HG02571 (cell line): ENCODE data around the gene SPDYE6.
A peak's percentile ranks its signal among the peaks of the same experiment; 100 is the strongest.
"Not testable (repeated sequence)": the region's sequence is repeated elsewhere in the genome, so short reads cannot be mapped to it uniquely, and the experiment has no call there.

Experiments used
- ATAC-seq: cut with Tn5 transposase; IDR thresholded peaks from one replicate; pipeline ENCODE4 v1.9.1; 2021; ENCODE audit warnings: mild to moderate bottlenecking, moderate library complexity; ENCODE audit not compliant: unreplicated experiment

The SPDYE6 gene, protein sequence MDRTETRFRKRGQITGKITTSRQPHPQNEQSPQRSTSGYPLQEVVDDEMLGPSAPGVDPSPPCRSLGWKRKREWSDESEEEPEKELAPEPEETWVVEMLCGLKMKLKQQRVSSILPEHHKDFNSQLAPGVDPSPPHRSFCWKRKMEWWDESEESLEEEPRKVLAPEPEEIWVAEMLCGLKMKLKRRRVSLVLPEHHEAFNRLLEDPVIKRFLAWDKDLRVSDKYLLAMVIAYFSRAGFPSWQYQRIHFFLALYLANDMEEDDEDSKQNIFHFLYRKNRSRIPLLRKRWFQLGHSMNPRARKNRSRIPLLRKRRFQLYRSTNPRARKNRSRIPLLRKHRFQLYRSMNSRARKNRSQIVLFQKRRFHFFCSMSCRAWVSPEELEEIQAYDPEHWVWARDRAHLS

DNA sequence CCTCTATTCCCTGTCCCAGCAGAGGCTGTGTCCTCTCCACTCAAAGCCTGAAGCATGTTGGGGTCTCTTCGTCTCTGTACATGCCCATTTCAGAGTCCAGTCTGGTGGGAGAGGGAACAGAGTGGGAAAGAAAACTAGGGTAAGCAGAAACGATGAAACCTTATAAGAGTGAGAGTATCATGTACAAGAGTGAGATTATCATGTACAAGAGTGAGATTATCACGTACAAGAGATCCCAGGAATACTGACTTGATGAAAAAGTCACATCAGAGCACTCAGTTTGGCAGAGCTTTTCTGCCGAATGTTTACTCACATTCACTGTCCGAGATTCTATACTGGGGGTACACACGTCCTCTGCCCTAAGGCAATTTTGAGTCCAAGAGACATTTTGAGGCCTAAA is at the start of gene SPDYE6:
SPDYE6 (minus strand) TSS at position 101 of the 400 bp plus-strand sequence. CDS start 421 bp downstream, outside the sequence.
- ATAC-seq, result not testable (repeated sequence)

DNA sequence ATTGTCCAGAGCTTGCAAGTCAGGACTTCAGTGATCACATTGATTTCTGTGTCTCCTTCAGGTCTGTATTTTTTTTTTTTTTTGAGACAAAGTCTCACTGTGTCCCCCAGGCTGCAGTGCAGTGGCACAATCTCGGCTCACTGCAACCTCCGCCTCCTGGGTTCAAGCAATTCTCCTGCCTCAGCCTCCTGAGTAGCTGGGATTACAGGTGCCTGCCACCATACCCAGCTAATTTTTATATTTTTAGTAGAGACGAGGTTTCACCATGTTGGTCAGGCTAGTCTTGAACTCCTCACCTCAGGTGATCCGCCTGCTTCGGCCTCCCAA is 48.6 kb upstream of the SPDYE6 start:
- ATAC-seq, result not testable (repeated sequence)

DNA sequence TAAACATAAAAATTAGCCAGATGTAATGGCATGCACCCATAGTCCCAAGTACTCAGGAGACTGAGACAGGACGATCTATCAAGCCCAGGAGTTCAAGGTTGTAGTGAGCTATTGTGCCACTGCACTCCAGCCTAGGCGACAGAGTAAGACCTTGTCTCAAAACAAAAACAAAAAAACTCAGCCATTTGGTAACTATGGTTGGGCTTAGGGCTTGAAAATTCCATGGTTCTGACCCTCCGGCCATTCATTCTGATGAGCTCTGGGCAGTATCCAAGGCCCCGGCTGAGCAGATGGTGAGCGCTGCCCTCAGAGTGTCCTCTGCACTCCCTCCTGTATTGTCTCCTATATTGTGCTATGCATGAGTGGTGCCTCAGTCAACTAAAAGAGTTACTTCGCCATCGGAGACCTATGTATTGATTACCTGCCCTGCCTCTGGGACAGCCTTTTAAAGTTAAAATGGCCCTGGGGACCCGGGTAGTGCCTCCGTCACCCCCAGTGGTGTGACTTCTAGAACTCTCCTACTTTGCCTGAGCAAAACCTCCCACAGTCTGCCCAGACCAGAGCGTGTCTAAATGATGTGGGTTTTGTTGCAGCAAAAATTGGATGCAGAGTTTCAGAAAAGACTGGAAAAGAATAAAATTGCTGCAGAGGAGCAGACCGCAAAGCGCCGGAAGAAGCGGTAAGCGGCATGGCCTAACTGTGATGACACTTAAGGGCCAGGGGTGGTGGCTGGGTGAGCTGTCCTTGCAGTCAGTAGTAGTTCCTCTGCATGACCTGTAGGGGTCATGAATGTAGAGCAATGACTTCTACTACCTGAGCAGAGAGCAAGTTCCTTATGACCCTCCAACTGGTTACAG is 48.0 kb upstream of the SPDYE6 start:
- peak; percentile 82 for ATAC-seq

DNA sequence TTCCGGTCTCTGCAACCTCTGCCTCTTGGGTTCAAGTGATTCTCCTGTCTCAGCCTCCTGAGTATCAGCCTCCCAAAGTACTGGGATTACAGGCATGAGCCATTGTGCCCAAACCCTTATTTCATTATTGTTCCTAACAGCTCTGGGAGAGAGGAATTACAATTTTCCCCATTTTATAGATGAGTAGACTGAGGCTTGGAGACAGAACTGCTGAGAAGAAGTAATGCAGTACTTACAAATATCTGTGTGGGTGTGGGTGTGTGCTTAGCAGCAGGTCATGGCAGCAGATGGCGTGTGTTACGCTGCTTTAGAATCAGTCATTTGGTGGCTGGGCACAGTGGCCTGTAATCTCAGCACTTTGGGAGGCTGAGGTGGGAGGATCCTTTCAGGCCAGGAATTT is 47.3 kb upstream of the SPDYE6 start:
- no peak for ATAC-seq

DNA sequence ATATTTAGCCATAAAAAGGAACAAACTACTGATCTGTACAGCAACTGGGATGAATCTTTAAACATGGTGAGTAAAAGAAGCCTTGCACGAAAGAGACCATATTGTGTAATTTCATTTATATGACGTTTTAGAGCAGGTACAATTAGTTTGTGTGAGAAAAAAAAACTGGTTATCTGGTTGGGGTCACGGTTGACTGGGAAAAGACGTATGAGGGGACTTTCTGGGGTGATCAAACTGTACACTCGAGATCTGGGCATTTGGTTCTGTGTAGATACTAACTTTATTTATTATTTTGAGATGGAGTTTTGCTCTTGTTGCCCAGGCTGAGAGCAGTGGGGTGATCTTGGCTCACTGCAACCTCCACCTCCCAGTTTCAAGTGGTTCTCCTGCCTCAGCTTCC is 44.1 kb upstream of the SPDYE6 start:
- no peak for ATAC-seq

DNA sequence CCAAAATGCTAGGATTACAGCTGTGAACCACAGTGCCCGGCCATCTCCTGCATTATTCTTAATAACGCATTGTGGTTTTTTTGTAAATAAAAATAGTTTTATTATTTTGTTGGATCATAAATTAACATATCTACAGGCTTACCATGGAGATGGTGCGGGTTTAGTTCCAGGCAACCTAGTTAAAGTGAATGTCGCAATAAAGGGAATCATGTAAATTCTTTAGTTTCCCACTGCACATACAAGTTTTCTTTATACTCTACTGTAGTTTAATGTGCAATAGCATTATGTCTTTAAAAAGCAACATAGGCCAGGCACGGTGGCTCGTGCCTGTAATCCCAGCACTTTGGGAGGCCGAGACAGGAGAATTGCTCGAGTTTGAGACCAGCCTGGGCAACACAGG is 42.3 kb upstream of the SPDYE6 start:
- no peak for ATAC-seq

DNA sequence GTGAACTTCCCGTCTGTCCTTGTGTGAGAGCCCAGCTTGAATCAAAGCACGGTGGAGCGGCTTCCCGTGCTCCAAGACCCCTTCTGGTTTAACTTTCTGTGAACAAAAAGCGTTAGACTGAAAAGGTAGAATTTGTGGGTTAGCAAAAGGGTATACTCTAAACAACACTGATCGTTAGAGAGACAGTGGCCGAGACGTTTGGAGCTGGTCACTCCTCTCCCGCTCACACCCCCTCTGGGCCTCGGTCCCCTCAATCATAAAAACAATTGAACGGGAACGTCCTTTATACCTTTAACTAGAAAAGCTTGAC is 40.4 kb upstream of the SPDYE6 start:
- peak; percentile 7 for ATAC-seq

DNA sequence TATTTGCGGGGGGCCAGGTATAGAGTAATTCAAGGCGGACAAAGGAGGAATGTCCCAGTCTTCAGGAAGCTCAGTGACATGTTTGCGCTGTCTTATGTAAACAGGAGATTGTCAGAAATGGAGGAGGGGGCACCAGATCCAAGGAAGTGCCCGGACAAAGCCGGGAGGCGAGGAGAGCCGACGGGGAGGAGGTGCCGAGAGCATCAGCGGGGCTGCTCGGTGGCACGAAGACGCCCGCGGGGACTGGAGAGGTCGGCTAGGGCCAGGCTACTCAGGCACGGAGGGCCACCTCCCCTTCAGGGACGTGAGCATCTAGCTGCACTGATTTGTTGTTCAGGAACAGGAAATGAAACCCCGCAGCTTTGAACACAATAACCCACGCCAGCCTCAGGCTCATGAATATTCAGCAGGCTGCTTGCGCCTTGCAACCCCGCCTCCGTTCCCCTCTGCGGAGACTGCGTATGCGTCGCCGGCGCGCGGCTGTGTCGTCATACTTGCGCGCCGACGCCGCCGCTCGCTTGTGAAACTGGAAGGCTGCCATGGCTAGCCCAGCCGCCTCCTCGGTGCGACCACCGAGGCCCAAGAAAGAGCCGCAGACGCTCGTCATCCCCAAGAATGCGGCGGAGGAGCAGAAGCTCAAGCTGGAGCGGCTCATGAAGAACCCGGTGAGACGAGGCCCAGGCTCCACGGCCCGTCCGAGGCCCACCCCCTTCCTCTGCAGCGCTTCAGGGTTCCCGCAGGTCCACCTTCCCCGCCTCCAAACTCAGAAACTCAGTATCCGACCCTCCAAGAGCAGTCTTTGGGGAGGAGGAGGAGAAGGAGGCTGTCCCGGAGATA is 39.8 kb upstream of the SPDYE6 start, which contains the start of gene PRKRIP1:
PRKRIP1 (plus strand) TSS at position 491 of the 837 bp plus-strand sequence; CDS start at position 540, 49 bp downstream.
- peak; percentile 94 for ATAC-seq

DNA sequence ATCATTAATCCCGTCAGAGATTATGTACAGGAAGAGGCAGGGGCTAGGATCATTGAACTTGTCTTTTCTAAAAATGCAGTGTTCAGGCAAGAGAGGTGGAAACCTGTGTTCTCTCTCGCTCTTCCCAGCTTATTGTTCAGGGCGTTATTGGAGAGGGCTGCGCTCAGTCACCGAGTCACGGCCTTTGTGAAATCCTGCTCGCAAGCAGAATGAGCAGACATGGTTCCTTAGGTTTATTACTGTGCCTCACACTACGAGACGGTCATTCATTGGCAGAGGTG is 39.3 kb upstream of the SPDYE6 start:
- ATAC-seq, result no peak

DNA sequence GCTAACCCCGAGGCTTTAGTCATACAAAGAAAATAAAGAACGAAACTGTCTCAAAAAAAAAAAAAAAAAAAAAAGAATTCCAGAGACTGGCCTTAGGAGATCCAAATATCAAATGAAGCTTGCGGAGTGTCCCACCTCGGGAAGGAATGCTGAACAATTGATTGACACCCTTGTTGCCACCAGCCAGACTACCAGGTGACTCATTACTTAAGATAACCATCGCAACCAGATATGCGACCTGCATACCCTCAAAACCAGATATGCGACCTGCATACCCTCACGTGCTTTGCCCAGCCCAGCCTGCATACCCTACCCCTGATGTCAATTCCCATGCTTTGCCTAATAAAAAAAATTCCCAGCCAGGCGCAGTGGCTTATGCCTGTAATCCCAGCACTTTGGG is 37.2 kb upstream of the SPDYE6 start:
- no peak for ATAC-seq

DNA sequence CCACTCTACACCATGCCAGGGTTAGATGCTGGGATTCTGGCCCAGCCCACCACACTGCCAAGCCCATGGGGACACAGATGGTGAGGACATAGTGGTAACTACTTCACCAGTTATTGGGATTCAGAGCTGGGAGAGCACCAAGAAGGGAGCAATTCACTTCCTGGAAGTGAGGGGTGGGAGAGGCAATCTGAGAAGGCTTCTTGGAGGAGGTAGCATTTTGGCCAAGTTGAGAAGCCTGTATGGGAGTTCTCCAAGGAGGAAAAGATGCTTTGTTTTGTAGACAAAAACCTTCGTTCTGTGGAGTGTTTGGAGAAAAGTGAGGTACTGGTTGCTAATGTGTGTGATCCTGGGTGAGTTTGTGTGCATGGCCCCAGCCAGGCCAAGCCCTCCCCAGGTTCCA is 36.1 kb upstream of the SPDYE6 start:
- no peak for ATAC-seq

DNA sequence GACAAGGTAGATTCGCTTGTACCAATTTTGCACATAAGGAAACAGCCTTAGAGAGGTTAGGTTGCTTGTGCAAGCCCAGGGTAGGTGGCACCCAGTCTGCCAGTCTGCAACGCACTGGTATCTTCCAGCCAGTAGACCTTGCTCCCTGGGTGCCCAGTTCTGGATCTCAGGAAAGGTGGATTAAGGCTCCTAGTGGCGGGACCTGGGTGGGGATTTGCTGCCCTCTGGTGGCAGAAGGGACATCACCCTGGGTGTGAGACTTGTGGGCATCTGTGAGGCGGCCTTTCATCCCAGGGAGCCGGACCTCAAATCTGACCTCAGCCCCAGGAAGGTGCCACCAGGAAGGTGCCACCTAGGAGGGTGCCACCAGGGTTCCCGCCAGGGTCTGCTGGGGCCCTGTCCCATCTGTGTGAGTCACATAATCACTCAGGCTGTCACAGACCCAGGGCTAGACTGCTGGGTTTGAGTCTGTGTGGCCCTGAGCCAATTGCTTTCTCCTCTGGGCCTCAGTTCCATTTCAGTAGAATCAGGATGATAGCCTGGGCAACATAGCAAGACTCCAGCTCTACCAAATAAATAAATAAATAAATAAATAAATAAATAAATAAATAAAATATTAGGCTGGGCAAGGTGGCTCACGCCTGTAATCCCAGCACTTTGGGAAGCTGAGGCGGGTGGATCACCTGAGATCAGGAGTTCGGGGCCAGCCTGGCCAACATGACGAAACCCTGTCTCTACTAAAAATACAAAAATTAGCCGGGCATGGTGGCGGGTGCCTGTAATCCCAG is 34.6 kb upstream of the SPDYE6 start:
- no peak for ATAC-seq

DNA sequence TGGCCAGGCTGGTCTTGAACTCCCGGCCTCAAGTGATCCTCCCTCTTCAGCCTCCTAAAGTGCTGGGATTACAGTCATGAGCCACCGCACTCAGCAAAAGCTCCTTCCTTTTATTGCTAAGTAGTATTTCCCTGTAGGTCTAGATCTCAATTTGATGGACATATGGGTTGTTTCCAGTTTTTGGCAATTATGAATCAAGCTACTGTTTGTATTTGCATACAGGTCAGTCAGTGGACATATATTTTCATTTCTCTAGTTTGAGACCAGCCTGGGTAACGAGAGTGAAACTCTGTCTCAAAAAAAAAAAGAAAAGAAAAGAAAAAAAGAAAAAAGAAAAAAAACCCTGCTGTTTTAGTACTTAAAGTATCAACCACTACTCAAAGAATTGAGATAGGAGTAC is 33.6 kb upstream of the SPDYE6 start:
- peak; percentile 49 for ATAC-seq

DNA sequence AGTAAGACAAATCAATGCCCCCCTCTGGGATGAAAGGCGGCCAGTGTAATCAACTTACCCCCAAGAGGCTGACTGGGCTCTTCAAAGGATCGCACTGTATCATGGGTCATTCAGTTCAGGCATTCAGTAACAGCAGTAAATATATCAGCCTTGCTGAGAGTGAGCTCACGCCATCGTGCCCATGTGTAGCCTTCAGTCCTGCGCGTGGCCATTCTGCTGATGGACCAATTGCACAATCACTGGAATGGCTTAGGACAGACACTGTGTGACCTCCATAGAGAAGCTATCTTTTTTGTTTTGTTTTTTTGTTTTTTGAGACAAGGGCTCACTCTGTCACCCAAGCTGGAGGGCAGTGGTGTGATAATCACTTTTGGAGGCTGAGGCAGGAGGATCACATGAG is 30.8 kb upstream of the SPDYE6 start:
- no peak for ATAC-seq

DNA sequence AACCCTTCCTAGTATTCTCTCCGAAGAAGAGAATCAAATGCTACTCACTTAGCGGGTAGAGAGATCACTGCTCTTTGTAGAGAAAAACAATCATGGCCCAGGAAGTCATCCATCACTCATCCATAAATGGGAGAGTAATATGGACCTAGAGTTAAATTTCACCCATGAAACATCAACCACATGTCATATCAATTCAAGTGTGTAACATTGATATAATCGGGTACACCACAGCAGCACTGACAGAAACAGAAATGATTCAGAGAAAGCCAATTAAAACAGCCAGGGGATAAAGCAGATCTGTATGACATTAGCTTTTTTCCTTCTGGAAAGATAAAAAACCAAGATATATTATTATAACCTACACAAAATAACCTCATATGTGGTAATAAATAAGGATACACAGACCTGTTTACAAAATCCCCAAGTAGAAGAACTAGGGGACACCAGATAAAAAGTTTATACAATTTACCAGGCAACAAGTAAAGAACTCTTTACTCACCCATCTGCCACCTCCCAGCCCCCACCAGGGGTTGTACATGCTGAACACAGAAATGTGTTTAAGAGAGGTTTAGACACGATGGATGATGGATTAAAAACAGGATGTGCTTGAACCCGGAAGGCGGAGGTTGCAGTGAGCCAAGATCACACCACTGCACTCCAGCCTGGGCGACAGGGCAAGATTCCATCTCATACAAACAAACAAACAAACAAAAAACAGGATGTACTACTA is 25.6 kb upstream of the SPDYE6 start:
- ATAC-seq, result not testable (repeated sequence)

DNA sequence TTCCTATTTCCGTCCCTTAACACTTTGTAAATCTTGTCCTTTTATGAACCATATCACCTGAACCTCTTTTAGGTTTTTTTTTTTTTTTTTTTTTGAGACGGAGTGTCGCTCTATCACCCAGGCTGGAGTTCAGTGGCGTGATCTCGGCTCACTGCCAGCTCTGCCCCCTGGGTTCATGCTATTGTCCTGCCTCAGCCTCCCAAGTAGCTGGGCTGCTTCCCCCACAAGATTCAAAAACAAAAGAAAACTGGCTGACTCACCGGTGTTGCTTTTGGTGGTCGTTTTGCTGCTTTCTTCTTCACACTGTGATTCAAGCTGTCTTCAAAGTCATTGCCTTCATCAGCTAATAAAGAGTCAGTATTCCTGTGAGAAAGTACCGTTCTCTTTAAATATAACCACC is 24.6 kb upstream of the SPDYE6 start:
- not testable (repeated sequence) for ATAC-seq

DNA sequence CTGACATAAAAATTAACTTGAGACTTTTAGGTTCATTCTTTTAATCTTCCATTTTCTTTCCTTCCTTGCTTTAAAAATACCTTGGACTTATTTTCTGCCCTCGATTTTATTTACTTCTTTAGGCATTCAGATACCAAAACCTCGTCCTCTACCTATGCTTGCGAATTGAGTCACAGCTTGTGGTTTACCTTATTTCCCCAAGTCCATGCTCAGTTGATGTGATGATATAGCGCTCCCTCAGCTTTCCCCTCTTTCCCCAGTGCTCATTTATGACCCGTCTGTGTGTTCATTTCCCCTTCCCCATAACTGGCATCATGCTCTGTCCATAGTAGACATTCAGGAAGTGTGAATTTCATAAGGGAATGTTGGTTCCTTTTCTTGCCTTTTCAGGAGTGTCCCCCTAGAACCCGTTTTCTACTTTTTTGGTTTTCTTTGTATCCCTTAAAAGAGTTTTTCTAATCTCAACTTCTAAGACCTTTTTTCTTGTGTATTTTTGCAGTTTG is 20.8 kb upstream of the SPDYE6 start:
- no peak for ATAC-seq

DNA sequence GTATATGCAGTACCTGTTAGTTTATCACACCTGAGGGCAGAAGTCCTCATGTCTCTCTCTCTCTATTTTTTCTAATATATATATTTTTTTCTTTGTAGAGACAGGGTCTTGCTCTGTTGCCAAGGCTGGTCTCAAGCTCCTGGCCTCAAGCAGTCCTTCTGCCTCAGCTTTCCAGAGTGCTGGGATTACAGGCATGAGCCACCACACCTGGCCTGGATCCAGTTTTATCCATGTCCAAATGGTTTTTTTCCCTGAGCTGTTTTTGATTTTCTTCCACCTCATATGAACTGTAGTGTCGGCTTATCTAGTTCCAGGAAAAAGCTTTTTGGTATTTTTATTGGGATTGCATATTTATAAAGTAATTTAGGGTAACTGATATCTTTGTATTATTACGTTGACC is 16.6 kb upstream of the SPDYE6 start:
- ATAC-seq, result not testable (repeated sequence)

DNA sequence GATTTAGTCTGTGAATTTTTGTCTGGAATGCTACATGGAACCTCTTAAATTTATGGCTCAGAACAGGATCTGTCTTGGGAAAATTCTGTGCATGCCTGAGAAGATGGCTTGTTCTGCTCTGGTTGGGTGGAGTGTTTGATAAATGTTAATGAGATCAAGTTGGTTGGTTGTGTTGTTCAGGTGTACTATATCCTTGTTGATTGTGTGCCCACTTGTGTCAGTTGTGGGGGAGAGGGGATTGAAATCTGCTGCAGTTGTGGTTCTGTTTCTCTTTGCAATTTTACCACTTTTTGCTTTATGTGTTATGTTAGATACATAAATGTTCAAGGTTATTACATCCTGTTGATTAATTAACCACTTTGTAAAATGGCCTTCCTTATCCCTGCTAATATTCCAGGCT is 13.8 kb upstream of the SPDYE6 start:
- ATAC-seq, result not testable (repeated sequence)

DNA sequence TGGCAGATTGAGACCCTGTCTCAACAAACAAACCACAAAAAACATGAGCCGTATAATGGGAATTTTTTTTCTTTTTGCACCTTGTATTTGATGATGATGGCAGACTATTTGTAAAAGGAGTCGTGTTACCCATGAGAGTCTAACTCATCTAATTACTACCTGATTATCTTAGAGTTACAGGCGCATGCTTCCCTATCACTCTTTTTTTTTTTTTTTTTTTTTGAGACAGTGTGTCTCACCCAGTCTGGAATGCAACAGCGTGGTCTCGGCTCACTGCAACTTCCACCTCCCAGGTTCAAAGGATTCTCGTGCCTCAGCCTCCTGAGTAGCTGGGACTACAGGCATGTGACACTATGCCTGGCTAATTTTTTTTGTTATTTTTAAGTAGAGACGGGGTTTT is 9.1 kb upstream of the SPDYE6 start:
- not testable (repeated sequence) for ATAC-seq
